GM20431 (cell line): ENCODE results near the gene CHTF18.
"Not testable (repeated sequence)": the region's sequence is repeated elsewhere in the genome, so short reads cannot be mapped to it uniquely, and the experiment has no call there.

Experiments
- in situ Hi-C: fragments of 300-500 bp; cut with MseI, MboI; formaldehyde crosslinking; loops from one replicate; pipeline ENCODE4 v1.15.0; 2020; ENCODE audit warnings: low sequenced_read_pairs; ENCODE audit not compliant: unreplicated experiment

The CHTF18 gene

DNA sequence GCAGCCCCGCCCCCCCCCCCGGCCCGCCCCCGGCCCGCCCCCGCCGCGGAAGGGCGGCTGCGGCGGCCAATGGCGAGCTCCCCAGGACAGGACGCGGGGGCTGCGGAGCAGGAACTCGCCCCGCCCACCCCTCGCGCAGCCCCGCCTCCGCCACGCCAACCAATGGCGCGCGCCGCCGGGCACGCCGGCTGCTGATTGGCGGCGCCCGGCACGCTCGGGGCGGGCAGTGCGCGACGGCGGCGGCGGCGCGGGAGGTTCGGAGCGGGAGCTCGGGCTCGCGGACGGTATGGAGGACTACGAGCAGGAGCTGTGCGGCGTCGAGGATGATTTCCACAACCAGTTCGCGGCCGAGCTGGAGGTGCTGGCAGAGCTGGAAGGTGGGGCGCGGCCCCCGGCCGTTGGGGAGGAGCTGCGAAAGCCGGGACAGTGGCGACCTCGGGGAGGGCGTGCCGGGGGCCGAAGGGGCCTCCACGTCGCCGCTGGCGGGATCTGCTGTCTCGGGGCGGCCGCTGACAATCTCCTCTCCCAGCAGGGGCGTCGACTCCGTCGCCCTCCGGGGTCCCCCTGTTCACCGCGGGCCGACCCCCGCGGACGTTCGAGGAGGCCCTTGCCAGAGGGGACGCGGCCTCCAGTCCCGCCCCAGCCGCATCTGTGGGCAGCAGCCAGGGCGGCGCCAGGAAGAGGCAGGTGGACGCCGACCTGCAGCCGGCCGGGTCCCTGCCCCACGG lies at the start of gene CHTF18:
TSS of gene CHTF18 (plus strand) at position 222 of the 728 bp plus-strand sequence. CDS start at position 287, 65 bp downstream.
- in situ Hi-C loops, result loop anchor here (10.0 kb wide), 1 partner anchor 74 kb away; the partner anchor contains the start of gene METRN

DNA sequence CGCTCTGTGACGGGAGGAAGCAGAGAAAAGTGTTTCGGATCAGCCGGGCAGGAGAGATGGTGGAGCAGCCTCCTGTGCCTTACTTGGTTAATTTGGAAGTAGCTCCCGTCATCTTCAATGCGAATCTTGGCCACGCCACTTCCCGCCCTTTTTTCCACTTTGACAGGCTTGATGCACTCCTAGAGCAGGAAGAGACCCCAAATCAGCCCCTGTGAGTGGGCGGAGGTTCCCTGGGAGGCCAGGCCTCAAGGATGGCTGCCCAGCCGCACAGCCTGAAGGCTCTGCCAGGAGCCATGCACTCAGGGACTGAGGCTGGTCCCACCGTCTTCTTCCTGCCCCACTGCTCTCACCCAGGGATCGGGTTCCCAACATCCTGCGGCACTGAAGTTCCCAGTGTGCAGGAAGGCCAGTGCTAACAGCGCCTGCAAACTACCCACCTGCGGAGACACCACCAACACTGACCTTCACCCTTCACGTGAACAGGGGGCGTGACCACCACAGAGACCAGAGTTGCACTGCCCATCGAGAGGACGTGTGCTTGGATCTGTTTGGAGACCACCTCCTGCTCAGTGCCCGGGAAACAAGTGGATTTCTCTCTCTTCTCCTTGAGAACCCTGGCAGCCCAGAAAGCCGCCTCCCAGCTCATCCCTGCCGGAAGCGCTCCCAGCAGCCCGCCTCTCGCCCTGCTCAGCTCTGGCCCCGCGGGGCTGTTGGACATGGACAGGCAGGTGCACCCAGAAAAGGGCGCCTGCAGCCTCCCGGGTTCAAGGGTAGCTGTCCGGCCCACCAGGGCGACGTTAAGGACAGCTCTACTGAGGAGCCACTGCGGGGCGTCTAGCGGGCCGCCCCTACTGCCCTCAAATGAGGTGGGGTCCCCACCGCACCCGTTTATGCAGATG lies 48.6 kb upstream of the CHTF18 start:
- in situ Hi-C loops, result no loop called here

GRCh38 chr16:740459-740763 lies 48.0 kb upstream of the CHTF18 start:
- in situ Hi-C loops, result no loop called here

DNA sequence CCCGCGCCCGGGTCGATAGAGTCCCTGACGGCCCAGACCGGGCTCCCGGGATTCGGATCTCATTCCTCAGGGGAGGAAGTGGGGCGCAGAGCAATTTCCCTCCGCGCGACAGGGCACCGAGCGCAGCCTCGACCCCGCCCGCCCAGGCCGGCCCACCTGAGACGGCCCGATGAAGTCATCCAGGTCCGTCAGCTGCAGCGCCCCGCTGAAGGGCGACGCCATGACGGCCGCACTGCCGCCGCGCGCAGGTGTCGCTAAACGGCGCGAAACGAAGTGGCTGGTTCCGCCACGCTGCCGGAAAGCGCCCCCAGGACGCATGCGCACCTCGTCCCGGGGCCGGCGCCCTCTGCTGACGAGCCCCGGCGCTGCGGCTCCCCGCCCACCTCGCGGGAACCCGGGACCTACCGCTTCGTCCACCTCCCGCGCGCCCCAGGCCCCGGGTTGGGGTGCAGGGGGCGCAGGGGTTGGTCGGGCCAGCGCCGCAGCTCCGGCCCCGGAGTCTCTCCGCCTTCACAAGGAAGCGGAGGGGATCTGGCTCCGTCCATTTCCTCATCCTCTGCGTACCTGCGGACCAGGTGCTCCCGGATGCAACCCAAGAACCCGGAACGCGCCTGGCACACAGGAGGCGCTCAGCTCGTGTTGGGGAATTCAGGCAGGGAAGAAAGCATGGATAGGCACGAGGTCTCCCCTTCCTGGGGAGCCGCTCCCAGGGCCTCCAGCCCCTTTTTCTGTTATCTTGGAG lies 47.5 kb upstream of the CHTF18 start, which contains the start of gene CIAO3:
TSS of gene CIAO3 (minus strand) at position 234 of the 742 bp plus-strand sequence. CDS start at position 222, 12 bp downstream.
- in situ Hi-C loops, result no loop called here

- in situ Hi-C loops, result no loop called here
Observed at GRCh38 chr16:741986-742629, 46.3 kb upstream of the CHTF18 start.

DNA sequence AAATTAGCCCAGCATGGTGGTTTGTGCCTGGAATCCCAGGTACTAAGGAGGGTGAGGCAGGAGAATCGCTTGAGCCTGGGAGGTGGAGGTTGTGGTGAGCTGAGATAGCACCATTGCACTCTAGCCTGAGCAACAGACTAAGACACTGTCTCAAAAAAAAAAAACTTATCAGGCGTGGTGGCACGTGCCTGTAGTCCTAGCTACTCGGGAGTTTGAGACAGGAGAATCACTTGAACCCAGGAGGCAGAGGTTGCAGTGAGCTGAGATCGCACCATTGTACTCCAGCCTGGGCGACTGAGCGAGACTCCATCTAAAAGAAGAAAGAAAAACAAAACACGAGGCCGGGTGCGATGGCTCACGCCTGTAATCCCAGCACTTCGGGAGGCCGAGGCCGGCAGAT lies 45.5 kb upstream of the CHTF18 start:
- in situ Hi-C loops, result not testable (repeated sequence)

GRCh38 chr16:743794-744500 lies 44.5 kb upstream of the CHTF18 start:
- in situ Hi-C loops, result no loop called here

DNA sequence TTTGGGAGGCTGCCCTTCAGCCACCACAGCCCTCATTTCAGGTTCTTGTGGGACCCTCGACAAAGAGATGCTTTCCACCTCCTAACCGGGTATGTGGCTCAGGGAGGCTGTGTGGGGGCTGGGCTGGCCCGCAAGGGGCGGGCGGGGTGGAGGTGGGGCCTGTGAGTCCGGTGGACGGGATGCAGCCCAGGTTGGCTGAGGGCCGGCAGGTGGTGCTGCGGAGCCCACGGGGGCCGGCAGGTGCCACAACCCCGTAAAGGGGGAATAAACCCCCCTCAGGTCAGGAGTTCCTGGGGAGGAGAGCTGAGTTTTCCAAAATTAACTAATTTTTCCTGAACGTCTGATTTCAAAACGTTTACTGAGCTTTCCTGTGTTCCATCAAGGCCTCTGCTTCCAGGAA lies 42.7 kb upstream of the CHTF18 start:
- in situ Hi-C loops, result no loop called here

DNA sequence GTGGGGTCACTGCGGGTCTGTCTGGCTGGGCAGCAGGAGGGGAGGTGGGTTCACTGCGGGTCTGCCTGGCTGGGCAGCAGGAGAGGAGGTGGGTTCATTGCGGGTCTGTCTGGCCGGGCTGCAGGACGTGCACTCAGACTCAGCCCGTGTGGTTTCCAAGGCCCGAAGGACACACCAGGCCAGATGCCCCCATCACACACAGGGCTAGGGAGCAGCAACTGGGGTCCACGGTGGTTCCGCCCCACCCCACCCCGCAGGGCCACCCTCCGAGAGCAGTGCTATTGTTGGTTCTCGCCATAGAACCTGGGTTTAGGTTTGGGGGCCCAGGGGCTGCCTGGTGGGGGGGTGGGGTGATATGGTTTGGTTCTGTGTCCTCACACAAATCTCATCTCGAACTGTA lies 41.8 kb upstream of the CHTF18 start:
- in situ Hi-C loops, result no loop called here

GRCh38 chr16:747978-748746 lies 40.3 kb upstream of the CHTF18 start:
- in situ Hi-C loops, result no loop called here

- in situ Hi-C loops, result no loop called here
Observed at GRCh38 chr16:749010-749409, 39.4 kb upstream of the CHTF18 start.

DNA sequence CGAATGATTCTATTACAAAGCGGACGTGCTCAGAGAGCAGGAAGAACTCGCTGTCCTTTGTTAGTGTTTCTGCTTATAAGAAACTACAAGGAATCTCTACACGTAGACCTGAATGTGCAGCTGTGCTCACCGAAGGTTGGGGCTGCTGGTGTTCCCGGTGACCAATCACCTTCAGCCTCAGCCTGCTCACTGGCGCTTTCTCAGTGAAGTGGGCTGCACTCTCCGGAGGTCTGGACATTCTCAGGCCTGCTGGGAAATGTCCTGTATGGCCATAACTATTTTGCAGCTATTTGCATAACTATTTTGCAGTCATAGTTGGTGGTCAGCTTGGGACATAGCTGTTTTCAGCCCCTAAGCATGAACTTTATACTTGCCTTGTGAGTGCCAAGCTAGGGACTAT lies 37.9 kb upstream of the CHTF18 start:
- in situ Hi-C loops, result no loop called here

GRCh38 chr16:751152-752006 lies 37.0 kb upstream of the CHTF18 start:
- in situ Hi-C loops, result no loop called here

DNA sequence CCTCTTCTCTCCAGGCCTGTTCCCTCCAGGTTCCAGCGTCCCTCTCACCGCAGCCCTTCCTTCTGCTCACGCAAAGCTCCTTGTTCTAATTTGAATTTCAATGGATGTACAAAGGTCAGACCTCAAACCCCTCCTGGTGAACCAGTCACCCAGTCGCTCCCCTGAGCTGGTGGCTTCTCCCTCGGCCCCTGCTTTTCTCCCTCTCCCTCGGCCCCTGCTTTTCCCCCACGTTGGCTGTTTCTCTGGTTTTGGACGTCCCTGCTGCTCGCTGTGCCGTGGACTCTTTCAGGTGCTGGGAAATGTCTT lies 36.5 kb upstream of the CHTF18 start:
- in situ Hi-C loops, result no loop called here

GRCh38 chr16:754121-754607 lies 34.3 kb upstream of the CHTF18 start:
- in situ Hi-C loops, result not testable (repeated sequence)

- in situ Hi-C loops, result no loop called here
Observed at GRCh38 chr16:754656-755055, 33.8 kb upstream of the CHTF18 start.

GRCh38 chr16:756428-756827 lies 32.0 kb upstream of the CHTF18 start:
- in situ Hi-C loops, result no loop called here
